ENCODE data around the gene IRF2BPL. TPM values are rescaled to one million over a fixed set of nuclear protein-coding genes. Genes with fewer than 3 reads are reported as not detected.
"Not testable (repeated sequence)": the region's sequence is repeated elsewhere in the genome, so short reads cannot be mapped to it uniquely, and the experiment has no call there.

The IRF2BPL gene
- polyA plus RNA-seq, 4 donors: 2.0 to 15.9 (median 8.8) TPM

DNA sequence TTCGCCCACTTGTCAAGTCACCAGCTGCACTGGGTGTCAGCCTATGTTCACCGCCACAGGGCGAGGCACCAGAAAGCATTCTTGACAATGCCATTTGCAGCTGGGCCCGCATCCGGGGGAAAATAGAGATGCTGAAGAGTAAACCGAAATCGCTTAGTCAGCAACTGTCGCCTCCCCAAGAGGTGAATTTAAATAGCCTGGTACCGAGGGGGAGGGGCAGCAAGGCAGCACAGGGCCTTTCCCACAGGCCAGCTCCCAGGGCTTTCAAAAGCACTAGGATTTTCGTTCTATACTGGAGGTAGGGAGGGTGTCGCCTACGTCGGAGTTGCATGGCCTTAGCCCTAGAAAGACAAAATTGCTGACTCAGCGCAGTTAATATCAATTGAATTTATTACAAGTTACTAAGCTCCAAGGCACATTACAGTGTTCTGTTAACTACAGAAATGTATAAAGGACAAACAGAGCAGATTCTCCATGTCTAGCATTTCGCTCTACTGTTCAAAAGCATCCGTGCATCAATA, 4.3 kb downstream of the IRF2BPL start:
- FAIRE-seq (no peak), DNase-seq (peak; percentile 66 to 76)
- H3K36me3 ChIP-seq (ENCODE audit: control insufficient read depth in 3 of 3, insufficient read depth in 2 of 3, low read depth in 1 of 3, low read length in 3 of 3): peaks cover 0 to 20% (median 2%) of the 10 kb centered on the region in 3 donors
- H3K27me3 ChIP-seq (ENCODE audit: control insufficient read depth in 3 of 3, insufficient read depth in 3 of 3, low read length in 3 of 3): no peaks in the 10 kb centered on the region
- H3K27ac ChIP-seq (ENCODE audit: low read depth in 1 of 3, low read length in 2 of 3): peak overlapping the region; percentile 38 to 83 (median 77)
- peaks cover 0 to 33% (median 11%) of the 10 kb centered on the region in 3 donors for H3K4me1 ChIP-seq (ENCODE audit: control insufficient read depth in 3 of 3, insufficient read depth in 2 of 3, low read depth in 1 of 3, low read length in 2 of 3)
- peak overlapping the region in 1 of 3 donors; percentile 6 for H3K4me3 ChIP-seq (ENCODE audit: low read depth in 1 of 3, low read length in 3 of 3)
- 16 to 30% (median 29%) methylated on average over 16 of the region's 16 CpGs for WGBS, 3 donors
- no peaks in the 10 kb centered on the region for H3K9me3 ChIP-seq (ENCODE audit: control insufficient read depth in 2 of 2, insufficient read depth in 1 of 2, low read depth in 1 of 2, low read length in 1 of 2)

DNA sequence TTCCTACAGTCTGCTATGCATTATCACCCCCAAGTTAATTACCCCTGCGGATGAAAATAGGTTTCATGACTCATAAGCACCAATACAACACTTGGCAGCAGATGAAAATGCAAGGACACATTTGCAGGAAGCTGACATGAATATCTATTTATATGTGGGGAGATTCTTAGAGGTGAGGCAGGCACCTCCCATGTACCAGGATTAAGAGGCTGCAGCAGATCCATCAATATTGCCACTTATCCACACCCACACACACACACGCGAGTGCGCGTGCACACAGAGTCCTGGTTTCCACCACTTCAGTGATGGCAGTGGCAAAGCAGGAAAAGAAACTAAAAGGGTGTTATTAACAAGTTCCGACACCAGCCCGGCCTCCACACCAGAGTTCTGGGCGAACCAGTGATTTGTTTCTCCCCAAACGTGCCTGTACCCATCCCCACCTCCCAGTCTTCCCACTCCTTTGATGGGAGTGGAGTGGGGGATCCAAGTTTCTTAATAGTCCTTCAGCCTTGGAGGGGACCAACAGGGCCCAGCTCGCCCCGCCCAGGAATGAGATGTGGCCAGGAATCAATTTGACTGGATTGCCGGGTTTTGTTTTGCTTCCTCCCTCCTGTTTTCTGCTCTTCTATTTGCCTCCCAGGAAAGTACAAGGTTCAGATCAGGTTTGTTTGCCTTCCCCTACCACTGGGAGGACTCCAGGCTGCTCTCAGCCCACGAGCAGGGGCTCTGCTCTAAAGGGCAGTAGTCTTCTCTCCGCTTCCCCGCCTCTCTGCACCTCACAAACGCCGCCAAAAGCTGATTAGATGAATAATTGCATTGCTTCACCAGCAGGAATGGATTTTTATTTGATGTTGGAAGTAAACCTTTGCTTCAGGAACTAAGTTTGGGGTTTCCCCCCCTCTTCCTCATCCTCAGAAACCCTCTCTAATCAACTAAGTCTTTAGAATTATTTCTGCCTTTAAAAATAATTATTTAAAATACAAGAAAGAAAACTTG, 5.2 kb downstream of the IRF2BPL start:
- Histone ChIP-seq H3K9me3 (ENCODE audit: control insufficient read depth in 2 of 2, insufficient read depth in 1 of 2, low read depth in 1 of 2, low read length in 1 of 2) (no peaks in the 10 kb centered on the region), H3K36me3 (ENCODE audit: control insufficient read depth in 3 of 3, insufficient read depth in 2 of 3, low read depth in 1 of 3, low read length in 3 of 3) (peaks cover 0 to 20% (median 2%) of the 10 kb centered on the region in 3 donors), H3K4me1 (ENCODE audit: control insufficient read depth in 3 of 3, insufficient read depth in 2 of 3, low read depth in 1 of 3, low read length in 2 of 3) (peaks cover 0 to 28% (median 9%) of the 10 kb centered on the region in 3 donors), H3K27me3 (ENCODE audit: control insufficient read depth in 3 of 3, insufficient read depth in 3 of 3, low read length in 3 of 3) (no peaks in the 10 kb centered on the region), H3K27ac (ENCODE audit: low read depth in 1 of 3, low read length in 2 of 3) (peak overlapping the region; percentile 71 to 83 (median 77)), H3K4me3 (ENCODE audit: low read depth in 1 of 3, low read length in 3 of 3) (peak overlapping the region in 2 of 3 donors; percentile 4 to 14)
- no peak for FAIRE-seq
- DNase-seq: peak; percentile 90 to 92
- WGBS, 3 donors: 9 to 25% (median 24%) methylated on average over 17 of the region's 17 CpGs

DNA sequence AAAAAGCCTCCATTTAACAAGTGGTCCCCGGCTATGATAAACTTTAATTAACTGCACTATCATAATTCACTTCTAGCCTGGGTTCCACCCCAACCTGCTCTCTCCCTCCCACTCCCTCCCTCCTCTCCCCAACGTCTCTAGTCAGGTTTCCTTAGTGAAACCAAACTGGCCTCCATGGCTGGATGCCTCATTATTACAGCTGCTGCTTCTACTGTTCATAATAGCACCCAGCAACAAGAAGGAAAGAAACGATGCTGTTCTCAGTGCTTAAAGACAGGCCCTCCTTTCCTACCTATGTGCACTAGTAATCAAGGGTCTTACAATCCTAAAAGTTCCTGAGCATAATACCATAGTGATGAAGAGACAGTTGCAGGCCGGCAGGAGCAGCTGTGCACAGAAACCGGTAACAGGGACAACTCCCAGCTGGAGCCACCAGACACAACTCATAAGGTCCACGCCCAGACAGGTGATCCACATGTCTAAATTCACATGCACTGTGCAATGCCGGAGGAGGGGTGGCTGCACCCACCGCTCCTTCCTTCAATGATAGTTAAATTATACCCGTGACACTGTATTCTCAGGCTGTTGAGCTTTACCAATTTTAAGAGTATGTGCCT, 6.2 kb downstream of the IRF2BPL start:
- H3K27ac ChIP-seq (ENCODE audit: low read depth in 1 of 3, low read length in 2 of 3): peak overlapping the region; percentile 45 to 77 (median 55)
- FAIRE-seq: no peak

DNA sequence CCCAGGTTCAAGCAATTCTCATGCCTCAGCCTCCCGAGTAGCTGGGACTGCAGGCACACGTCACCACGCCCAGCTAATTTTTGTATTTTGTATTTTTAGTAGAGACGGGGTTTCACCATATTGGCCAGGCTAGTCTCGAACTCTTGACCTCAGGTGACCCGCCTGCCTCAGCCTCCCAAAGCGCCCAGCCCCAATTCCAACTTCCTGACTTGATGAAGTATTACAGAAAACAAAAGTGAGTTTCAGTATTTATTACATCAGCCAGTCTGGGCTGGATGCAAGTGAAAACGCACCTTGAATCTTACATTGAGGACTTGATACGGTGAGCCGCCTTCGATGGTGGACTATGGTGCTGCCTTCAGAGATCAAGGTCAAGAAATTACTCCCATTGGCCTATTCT, 7.1 kb downstream of the IRF2BPL start:
- not testable (repeated sequence) for DNase-seq; H3K9me3 ChIP-seq (ENCODE audit: control insufficient read depth in 2 of 2, insufficient read depth in 1 of 2, low read depth in 1 of 2, low read length in 1 of 2); FAIRE-seq; H3K27me3 ChIP-seq (ENCODE audit: control insufficient read depth in 3 of 3, insufficient read depth in 3 of 3, low read length in 3 of 3); H3K4me3 ChIP-seq (ENCODE audit: low read depth in 1 of 3, low read length in 3 of 3); H3K27ac ChIP-seq (ENCODE audit: low read depth in 1 of 3, low read length in 2 of 3)
- H3K4me1 ChIP-seq (ENCODE audit: control insufficient read depth in 3 of 3, insufficient read depth in 2 of 3, low read depth in 1 of 3, low read length in 2 of 3): peaks cover 0 to 28% (median 9%) of the 10 kb centered on the region in 3 donors
- H3K36me3 ChIP-seq (ENCODE audit: control insufficient read depth in 3 of 3, insufficient read depth in 2 of 3, low read depth in 1 of 3, low read length in 3 of 3): peaks cover 0 to 17% (median 2%) of the 10 kb centered on the region in 3 donors
- WGBS, 3 donors: 86 to 89% (median 88%) methylated on average over 11 of the region's 11 CpGs

More for the DNA sequence above, 6.2 kb downstream of the IRF2BPL start:
- H3K4me3 ChIP-seq (ENCODE audit: low read depth in 1 of 3, low read length in 3 of 3): no peak overlapping the region
- peak; percentile 39 to 47 for DNase-seq
- H3K4me1 ChIP-seq (ENCODE audit: control insufficient read depth in 3 of 3, insufficient read depth in 2 of 3, low read depth in 1 of 3, low read length in 2 of 3): peaks cover 0 to 28% (median 9%) of the 10 kb centered on the region in 3 donors
- no peaks in the 10 kb centered on the region for H3K27me3 ChIP-seq (ENCODE audit: control insufficient read depth in 3 of 3, insufficient read depth in 3 of 3, low read length in 3 of 3)
- no peaks in the 10 kb centered on the region for H3K9me3 ChIP-seq (ENCODE audit: control insufficient read depth in 2 of 2, insufficient read depth in 1 of 2, low read depth in 1 of 2, low read length in 1 of 2)
- peaks cover 0 to 20% (median 2%) of the 10 kb centered on the region in 3 donors for H3K36me3 ChIP-seq (ENCODE audit: control insufficient read depth in 3 of 3, insufficient read depth in 2 of 3, low read depth in 1 of 3, low read length in 3 of 3)
- WGBS, 3 donors: 18 to 52% (median 27%) methylated on average over 9 of the region's 9 CpGs

DNA sequence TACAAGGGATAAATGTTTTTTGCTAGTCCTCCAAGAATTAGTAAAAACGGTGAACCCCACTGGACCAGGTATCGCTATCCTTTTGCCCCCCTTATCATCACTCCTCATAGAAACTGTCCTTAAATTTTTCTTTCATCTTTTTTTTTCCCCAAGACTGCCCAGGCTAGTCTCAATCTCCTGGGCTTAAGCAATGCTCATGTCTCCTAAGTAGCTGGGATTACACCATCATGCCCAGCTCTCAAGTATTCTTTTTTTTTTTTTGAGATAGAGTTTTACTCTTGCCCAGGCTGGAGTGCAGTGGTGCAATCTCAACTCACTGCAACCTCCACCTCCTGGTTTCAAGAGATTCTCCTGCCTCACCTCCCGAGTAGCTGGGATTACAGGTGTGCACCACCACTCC, 9.7 kb downstream of the IRF2BPL start:
- peaks cover 0 to 25% (median under 1%) of the 10 kb centered on the region in 3 donors for H3K4me1 ChIP-seq (ENCODE audit: control insufficient read depth in 3 of 3, insufficient read depth in 2 of 3, low read depth in 1 of 3, low read length in 2 of 3)
- FAIRE-seq (no peak), DNase-seq (no peak)
- H3K27me3 ChIP-seq (ENCODE audit: control insufficient read depth in 3 of 3, insufficient read depth in 3 of 3, low read length in 3 of 3): no peaks in the 10 kb centered on the region
- WGBS, 3 donors: 91 to 96% (median 95%) methylated on average over 3 of the region's 3 CpGs
- no peaks in the 10 kb centered on the region for H3K9me3 ChIP-seq (ENCODE audit: control insufficient read depth in 2 of 2, insufficient read depth in 1 of 2, low read depth in 1 of 2, low read length in 1 of 2)
- H3K27ac ChIP-seq (ENCODE audit: low read depth in 1 of 3, low read length in 2 of 3): no peak overlapping the region
- H3K36me3 ChIP-seq (ENCODE audit: control insufficient read depth in 3 of 3, insufficient read depth in 2 of 3, low read depth in 1 of 3, low read length in 3 of 3): no peaks in the 10 kb centered on the region
- H3K4me3 ChIP-seq (ENCODE audit: low read depth in 1 of 3, low read length in 3 of 3): no peak overlapping the region

DNA sequence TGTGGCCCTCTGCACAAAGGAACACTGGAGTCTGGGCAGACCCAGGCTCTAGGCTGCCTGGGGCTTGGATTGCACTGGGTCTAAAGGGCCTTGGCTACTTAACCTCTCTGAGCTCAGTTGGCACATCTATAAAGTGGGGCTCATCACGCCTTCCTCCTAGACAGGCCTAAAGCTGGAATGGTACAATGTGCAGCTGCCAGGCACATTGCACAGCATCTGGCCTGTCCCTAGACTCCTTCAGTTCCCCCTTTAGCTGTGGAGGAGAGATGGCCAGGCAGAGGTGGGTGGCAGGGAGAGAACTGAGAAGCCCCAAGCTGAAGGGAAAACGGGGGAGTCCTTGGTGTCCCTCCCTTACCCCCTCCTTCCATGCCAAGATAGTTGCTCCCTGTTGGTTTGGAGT, 10.8 kb downstream of the IRF2BPL start:
- Histone ChIP-seq H3K4me3 (ENCODE audit: low read depth in 1 of 3, low read length in 3 of 3) (no peak overlapping the region), H3K4me1 (ENCODE audit: control insufficient read depth in 3 of 3, insufficient read depth in 2 of 3, low read depth in 1 of 3, low read length in 2 of 3) (peaks cover 0 to 17% (median 0%) of the 10 kb centered on the region in 3 donors), H3K27ac (ENCODE audit: low read depth in 1 of 3, low read length in 2 of 3) (no peak overlapping the region), H3K36me3 (ENCODE audit: control insufficient read depth in 3 of 3, insufficient read depth in 2 of 3, low read depth in 1 of 3, low read length in 3 of 3) (no peaks in the 10 kb centered on the region), H3K9me3 (ENCODE audit: control insufficient read depth in 2 of 2, insufficient read depth in 1 of 2, low read depth in 1 of 2, low read length in 1 of 2) (no peaks in the 10 kb centered on the region), H3K27me3 (ENCODE audit: control insufficient read depth in 3 of 3, insufficient read depth in 3 of 3, low read length in 3 of 3) (no peaks in the 10 kb centered on the region)
- no peak for FAIRE-seq
- 89 to 97% (median 93%) methylated on average over 2 of the region's 2 CpGs for WGBS, 3 donors
- DNase-seq: no peak

DNA sequence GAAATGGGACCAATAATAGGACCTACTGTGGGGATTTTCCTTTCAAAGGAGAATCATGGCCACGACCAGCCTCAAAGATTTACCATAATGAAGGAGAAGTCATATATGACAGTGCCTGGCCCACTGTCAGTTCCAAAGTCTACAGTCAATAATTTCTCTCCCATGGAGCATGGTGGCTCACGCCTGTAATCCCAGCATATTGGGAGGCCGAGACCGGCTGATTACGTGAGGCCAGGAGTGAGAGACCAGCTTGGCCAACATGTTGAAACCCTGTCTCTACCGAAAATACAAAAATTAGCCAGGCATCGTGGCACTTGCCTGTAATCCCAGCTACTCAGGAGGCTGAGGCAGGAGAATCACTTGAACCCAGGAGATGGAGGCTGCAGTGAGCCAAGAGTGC, 13.8 kb downstream of the IRF2BPL start:
- Histone ChIP-seq H3K9me3 (ENCODE audit: control insufficient read depth in 2 of 2, insufficient read depth in 1 of 2, low read depth in 1 of 2, low read length in 1 of 2) (peaks cover 0 to 6% of the 10 kb centered on the region in 2 donors), H3K27me3 (ENCODE audit: control insufficient read depth in 3 of 3, insufficient read depth in 3 of 3, low read length in 3 of 3) (no peaks in the 10 kb centered on the region), H3K4me3 (ENCODE audit: low read depth in 1 of 3, low read length in 3 of 3) (no peak overlapping the region), H3K36me3 (ENCODE audit: control insufficient read depth in 3 of 3, insufficient read depth in 2 of 3, low read depth in 1 of 3, low read length in 3 of 3) (no peaks in the 10 kb centered on the region), H3K27ac (ENCODE audit: low read depth in 1 of 3, low read length in 2 of 3) (no peak overlapping the region), H3K4me1 (ENCODE audit: control insufficient read depth in 3 of 3, insufficient read depth in 2 of 3, low read depth in 1 of 3, low read length in 2 of 3) (peaks cover 0 to 21% (median 0%) of the 10 kb centered on the region in 3 donors)
- DNase-seq: peak in 1 of 2 donors; percentile 33
- WGBS, 3 donors: 82 to 90% (median 86%) methylated on average over 7 of the region's 7 CpGs
- FAIRE-seq: no peak

DNA sequence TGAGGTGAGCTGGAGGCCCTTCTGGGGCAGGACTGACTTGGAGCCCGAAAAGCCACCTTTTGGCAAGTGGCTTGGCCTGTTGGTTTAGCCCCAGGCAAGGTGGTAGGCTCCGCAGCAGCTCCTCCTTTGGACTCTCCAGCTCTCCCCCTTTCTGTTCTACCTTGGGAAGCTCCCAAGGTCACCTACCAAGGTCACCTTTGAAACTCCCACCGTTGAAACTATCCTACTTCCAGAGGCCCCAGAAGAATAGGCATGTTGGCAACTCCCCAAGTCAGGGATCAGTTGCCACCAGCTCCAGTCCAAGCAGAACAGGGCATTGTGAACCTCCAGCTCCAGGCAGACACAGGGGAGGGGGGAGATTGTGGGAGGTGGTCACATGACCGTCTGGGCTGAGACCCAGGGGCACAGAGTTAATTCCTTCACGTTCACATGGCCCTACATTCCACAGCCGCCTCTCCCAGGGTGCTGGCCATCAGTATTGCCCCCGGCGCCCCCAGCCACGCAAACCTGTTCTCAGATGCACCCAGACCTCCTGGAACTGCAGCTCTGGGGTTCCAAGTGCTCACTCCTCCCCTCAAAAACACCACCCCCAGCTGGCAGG, 14.4 kb downstream of the IRF2BPL start:
- 48 to 58% (median 49%) methylated on average over 9 of the region's 9 CpGs for WGBS, 3 donors
- no peak for FAIRE-seq
- Histone ChIP-seq H3K36me3 (ENCODE audit: control insufficient read depth in 3 of 3, insufficient read depth in 2 of 3, low read depth in 1 of 3, low read length in 3 of 3) (no peaks in the 10 kb centered on the region), H3K4me1 (ENCODE audit: control insufficient read depth in 3 of 3, insufficient read depth in 2 of 3, low read depth in 1 of 3, low read length in 2 of 3) (peaks cover 0 to 21% (median 0%) of the 10 kb centered on the region in 3 donors), H3K27me3 (ENCODE audit: control insufficient read depth in 3 of 3, insufficient read depth in 3 of 3, low read length in 3 of 3) (no peaks in the 10 kb centered on the region), H3K27ac (ENCODE audit: low read depth in 1 of 3, low read length in 2 of 3) (no peak overlapping the region), H3K4me3 (ENCODE audit: low read depth in 1 of 3, low read length in 3 of 3) (no peak overlapping the region), H3K9me3 (ENCODE audit: control insufficient read depth in 2 of 2, insufficient read depth in 1 of 2, low read depth in 1 of 2, low read length in 1 of 2) (peaks cover 0 to 6% of the 10 kb centered on the region in 2 donors)
- DNase-seq: peak in 1 of 2 donors; percentile 78

All from small intestine (tissue), 7 donors.